Measurements from ENCODE around the gene OR6N1.

The OR6N1 gene

GRCh38 chr1:158717344-158717743, 54.7 kb downstream of the OR6N1 start:
- no peak overlapping the region for H3K27ac ChIP-seq (ENCODE audit: low read depth, low read length, poor library complexity, severe bottlenecking)
- H3K4me1 ChIP-seq (ENCODE audit: insufficient read depth, low read length, severe bottlenecking), result no peaks in the 10 kb centered on the region
- no peaks in the 10 kb centered on the region for H3K9me2 ChIP-seq (ENCODE audit: low read depth, low read length)
- no peak overlapping the region for H3K4me2 ChIP-seq (ENCODE audit: low read length)
- H3K9ac ChIP-seq (ENCODE audit: low read length), result no peak overlapping the region
- H3K9me3 ChIP-seq (ENCODE audit: low read length), result no peaks in the 10 kb centered on the region
- no peak overlapping the region for H3K4me3 ChIP-seq (ENCODE audit: low read depth, low read length, poor library complexity, severe bottlenecking)
- no peak for TF ChIP-seq CTCF (IDR thresholded peaks at IDR 0.05; ENCODE audit: low read length)
- no peak for TF ChIP-seq EZH2 (IDR thresholded peaks at IDR 0.05; ENCODE audit: borderline replicate concordance, low read length)
- H2AFZ ChIP-seq (ENCODE audit: low read length), result no peak overlapping the region
- no peaks in the 10 kb centered on the region for H3F3A ChIP-seq (ENCODE audit: insufficient read depth, low read length)
- H3K36me3 ChIP-seq (ENCODE audit: insufficient read depth, low read length), result no peaks in the 10 kb centered on the region
- H3K79me2 ChIP-seq (ENCODE audit: insufficient read depth, low read length), result no peaks in the 10 kb centered on the region
- no peaks in the 10 kb centered on the region for H3K27me3 ChIP-seq (ENCODE audit: insufficient read depth, low read length)
- no peaks in the 10 kb centered on the region for H4K20me1 ChIP-seq (ENCODE audit: insufficient read depth, low read length)

- Histone ChIP-seq H3K4me2 (ENCODE audit: low read length) (no peak overlapping the region), H3K4me3 (ENCODE audit: low read depth, low read length, poor library complexity, severe bottlenecking) (no peak overlapping the region), H4K20me1 (ENCODE audit: insufficient read depth, low read length) (no peaks in the 10 kb centered on the region), H3K36me3 (ENCODE audit: insufficient read depth, low read length) (no peaks in the 10 kb centered on the region), H2AFZ (ENCODE audit: low read length) (no peak overlapping the region), H3K27me3 (ENCODE audit: insufficient read depth, low read length) (no peaks in the 10 kb centered on the region), H3K27ac (ENCODE audit: low read depth, low read length, poor library complexity, severe bottlenecking) (no peak overlapping the region), H3K9me3 (ENCODE audit: low read length) (no peaks in the 10 kb centered on the region), H3F3A (ENCODE audit: insufficient read depth, low read length) (no peaks in the 10 kb centered on the region), H3K9ac (ENCODE audit: low read length) (no peak overlapping the region), H3K9me2 (ENCODE audit: low read depth, low read length) (no peaks in the 10 kb centered on the region), H3K4me1 (ENCODE audit: insufficient read depth, low read length, severe bottlenecking) (no peaks in the 10 kb centered on the region), H3K79me2 (ENCODE audit: insufficient read depth, low read length) (no peaks in the 10 kb centered on the region)
- TF ChIP-seq EZH2 (IDR thresholded peaks at IDR 0.05; ENCODE audit: borderline replicate concordance, low read length) (no peak), CTCF (IDR thresholded peaks at IDR 0.05; ENCODE audit: low read length) (no peak)
Measured at GRCh38 chr1:158716335-158716734, 55.7 kb downstream of the OR6N1 start.

- no peak overlapping the region for H3K9ac ChIP-seq (ENCODE audit: low read length)
- no peaks in the 10 kb centered on the region for H3K4me1 ChIP-seq (ENCODE audit: insufficient read depth, low read length, severe bottlenecking)
- TF ChIP-seq CTCF (IDR thresholded peaks at IDR 0.05; ENCODE audit: low read length) (no peak), EZH2 (IDR thresholded peaks at IDR 0.05; ENCODE audit: borderline replicate concordance, low read length) (no peak)
- no peaks in the 10 kb centered on the region for H3K9me2 ChIP-seq (ENCODE audit: low read depth, low read length)
- H3K27me3 ChIP-seq (ENCODE audit: insufficient read depth, low read length), result no peaks in the 10 kb centered on the region
- no peak overlapping the region for H2AFZ ChIP-seq (ENCODE audit: low read length)
- H3K27ac ChIP-seq (ENCODE audit: low read depth, low read length, poor library complexity, severe bottlenecking), result no peak overlapping the region
- no peak overlapping the region for H3K4me3 ChIP-seq (ENCODE audit: low read depth, low read length, poor library complexity, severe bottlenecking)
- no peaks in the 10 kb centered on the region for H3K79me2 ChIP-seq (ENCODE audit: insufficient read depth, low read length)
- no peaks in the 10 kb centered on the region for H3F3A ChIP-seq (ENCODE audit: insufficient read depth, low read length)
- no peaks in the 10 kb centered on the region for H3K36me3 ChIP-seq (ENCODE audit: insufficient read depth, low read length)
- H4K20me1 ChIP-seq (ENCODE audit: insufficient read depth, low read length), result no peaks in the 10 kb centered on the region
- no peaks in the 10 kb centered on the region for H3K9me3 ChIP-seq (ENCODE audit: low read length)
- no peak overlapping the region for H3K4me2 ChIP-seq (ENCODE audit: low read length)
Measured at GRCh38 chr1:158714754-158715153, 57.2 kb downstream of the OR6N1 start.
